ENCODE data around the gene ITGA5. TPM values are rescaled to one million over a fixed set of nuclear protein-coding genes. Genes with fewer than 3 reads are reported as not detected.

ITGA5 gene
- total RNA-seq, 1 donor from 2014 or later: 48.2 TPM

DNA sequence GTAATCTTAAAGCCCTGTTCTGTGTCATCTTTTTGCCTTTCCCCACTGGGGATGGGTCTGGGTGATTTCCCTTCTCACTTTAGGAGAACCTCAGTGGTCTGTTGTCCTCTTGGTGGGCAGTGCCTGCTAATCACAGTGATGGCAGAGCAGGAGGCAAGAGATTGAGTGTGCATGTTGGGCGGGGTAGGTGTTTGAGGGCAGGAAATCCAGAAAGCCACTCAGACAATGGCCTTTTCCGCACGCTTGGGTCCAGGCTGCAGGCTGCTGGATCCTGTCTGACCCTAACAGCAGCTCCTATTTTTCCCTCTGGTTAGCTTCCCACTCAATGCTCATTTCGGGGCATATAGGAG, 13.7 kb upstream of the ITGA5 start:
- no peak for DNase-seq (ENCODE audit: low spot score)
- intact Hi-C loops (cut with DNase I): no loop called here

DNA sequence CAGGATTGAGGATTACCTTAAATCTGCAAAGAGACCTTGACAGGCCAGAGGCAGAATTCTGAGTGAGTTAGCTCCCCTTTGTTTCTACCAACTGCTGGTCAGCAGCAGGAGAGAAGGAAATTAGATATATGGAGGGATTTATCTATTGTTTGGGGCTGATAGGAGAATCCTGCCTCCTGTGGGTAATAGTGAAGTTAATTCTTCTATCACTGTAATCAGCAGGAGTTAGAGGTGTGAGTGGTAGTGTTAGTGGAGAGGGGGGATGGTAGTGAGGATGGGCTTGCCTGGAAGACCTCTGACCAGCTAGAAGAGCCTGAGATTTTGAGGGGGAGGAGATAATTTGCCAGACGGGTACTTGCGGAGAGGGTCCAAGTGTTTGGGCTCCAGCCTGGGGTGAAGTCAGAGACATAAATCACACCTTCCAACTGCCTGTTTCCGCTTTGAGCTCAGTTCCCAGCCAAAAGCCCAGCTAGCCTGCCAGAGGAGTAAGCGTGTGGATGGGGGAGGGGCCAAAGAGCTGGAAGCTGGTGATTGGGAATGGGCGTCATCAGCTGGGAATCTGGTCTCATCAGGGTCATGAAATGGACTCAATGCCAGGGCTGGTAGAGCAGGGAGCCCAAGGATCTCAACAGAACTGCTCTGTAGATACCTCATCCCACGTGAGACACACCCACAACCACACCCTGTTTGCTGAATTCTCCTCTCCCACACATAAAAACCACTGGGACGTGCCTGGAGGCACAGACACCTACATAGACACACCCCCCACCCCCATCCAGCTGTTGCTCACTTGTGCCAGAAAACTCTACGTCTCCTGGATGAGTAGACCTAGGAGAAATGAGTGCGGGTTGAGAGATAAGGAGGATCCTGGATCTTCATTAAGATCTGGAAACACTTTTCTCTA, 13.1 kb upstream of the ITGA5 start:
- intact Hi-C loops (cut with DNase I): no loop called here
- DNase-seq (ENCODE audit: low spot score): peak; percentile 86

DNA sequence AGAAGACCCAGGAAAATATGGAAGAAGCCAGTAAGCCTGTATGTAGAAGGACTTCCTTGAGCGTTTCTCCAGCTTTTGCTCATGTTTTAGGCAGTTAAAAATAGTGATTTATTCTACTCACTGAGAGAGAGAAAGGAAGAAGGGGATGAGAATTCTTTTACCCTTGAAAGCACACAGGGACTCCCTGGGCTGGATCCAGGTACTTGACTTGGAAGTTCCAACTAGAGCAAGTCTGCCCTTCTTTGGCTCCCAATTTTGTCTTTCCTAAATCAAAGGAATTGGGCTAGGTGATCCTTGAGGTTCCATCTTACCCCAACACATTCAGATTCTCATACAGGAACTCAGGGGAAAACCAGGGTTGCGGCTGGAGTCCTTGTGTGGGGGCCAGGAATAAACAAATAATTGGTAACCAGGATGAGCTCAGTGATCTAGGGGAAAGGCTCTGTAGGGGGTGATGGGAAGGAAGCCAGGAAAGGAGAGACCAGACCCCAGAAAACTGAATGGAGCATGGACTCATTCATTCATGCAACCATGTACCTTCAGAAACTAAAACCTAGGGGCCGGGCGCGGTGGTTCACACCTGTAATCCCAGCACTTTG, 11.5 kb upstream of the ITGA5 start:
- intact Hi-C loops (cut with DNase I): no loop called here
- DNase-seq (ENCODE audit: low spot score): no peak

DNA sequence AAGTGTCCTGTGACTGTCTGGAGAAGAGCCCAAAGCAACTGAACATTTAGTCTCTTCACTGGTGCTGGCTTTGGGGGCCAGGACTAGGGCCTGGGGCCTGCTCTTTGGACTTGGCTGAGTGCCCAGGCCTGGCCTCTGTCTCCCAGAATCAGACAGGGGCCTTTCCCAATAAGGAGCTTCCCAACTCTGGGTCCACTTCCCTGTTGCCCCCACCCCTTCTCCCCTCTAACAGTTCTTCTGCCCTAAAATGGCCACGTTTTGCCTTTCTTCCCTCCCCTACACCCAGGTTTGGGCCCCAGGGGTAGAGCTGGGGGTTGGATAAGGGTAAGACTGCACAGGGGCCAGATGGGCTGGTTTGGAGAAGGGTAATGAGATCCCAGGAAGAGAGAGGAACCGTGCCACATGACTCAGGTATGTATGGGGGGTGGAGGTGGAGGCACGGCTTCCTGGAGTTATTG, 10.0 kb upstream of the ITGA5 start:
- intact Hi-C loops (cut with DNase I): no loop called here
- DNase-seq (ENCODE audit: low spot score): no peak

DNA sequence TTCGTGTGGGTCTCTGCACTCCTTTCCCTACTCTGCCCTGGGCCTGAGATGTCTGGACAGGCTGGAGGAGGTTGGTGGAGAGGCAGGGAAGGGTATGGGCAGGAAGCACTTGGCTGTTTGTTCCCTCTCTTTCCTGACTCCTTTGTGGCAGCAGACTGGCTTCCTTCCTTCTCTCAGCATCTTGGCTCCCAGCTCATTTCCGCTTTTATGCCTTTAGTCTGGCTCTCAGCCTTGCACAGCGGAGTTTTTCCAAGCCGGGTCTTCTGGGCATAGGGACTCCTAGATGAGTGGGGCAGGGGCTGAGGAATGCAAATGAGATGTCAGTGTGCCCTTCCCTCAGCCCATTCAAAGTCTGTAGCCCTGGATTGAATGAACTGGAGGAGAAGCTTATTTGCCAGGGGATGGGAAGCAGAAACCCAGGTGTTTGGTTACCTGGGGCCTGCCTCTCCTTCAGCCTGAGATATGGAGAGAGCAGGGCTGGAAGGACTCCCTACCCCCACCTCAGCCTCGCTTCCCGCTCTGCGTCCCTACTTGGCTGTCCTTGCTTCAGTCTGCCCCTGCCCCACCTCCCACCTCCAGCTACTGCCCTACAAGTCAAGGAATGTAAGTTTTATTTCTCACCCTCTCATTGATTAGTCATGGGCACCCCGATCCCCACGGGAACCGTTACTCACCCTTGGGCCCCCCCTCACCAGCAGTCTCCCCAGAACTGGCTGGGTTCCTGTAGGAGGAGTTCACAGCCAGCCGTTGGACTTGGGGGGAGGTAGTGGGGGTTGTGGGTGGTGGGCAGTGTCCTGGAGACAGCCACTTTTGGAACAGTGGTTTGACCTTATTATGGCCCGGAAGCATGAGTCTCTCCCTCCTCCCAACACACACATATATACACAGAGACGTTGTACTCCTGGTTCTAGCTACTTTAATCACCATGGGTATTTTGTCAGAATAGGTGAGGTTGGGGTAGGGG, 9.3 kb upstream of the ITGA5 start:
- intact Hi-C loops (cut with DNase I): no loop called here
- no peak for DNase-seq (ENCODE audit: low spot score)

DNA sequence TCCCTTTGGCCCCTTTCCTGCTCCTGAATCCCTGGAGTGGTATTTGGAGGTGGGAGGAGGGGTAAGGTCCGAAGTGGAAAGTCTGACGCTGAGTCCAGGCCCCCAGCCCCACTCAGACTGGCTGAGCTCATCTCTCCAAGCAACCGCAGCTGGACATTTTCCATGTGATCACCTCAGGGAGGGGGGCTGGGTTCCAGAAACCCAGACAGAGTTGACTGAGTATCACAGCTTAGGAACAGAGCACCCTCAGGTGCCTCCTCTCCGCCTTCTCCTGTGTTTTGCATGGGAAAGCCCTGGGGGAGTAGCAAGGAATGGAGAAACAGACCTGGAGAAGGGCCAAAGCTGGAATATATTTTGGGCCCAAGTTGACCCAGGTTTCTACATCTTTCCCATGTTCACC, 8.0 kb upstream of the ITGA5 start:
- intact Hi-C loops (cut with DNase I): no loop called here

DNA sequence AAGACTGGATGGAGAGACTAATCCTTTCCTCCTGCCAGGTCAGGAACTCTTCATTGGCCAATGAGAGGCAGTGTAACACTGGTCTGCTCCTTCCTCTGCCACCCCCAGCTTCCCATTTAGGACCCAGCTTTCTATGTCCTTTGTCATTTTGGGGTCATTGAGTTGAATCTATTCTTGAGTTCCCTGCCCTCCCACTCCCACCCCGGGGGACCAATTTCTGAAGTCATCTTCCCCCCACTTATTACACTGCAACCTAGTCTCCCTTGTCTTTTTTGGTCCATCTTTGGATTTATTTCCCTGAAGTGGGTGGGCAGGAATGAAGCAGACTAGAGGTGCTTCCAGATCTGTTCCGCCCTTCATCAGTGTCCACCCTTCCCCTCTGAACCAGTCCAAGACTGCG, 7.6 kb upstream of the ITGA5 start:
- intact Hi-C loops (cut with DNase I): no loop called here
- DNase-seq (ENCODE audit: low spot score): no peak

More for the DNA sequence above, 8.0 kb upstream of the ITGA5 start:
- no peak for DNase-seq (ENCODE audit: low spot score)

DNA sequence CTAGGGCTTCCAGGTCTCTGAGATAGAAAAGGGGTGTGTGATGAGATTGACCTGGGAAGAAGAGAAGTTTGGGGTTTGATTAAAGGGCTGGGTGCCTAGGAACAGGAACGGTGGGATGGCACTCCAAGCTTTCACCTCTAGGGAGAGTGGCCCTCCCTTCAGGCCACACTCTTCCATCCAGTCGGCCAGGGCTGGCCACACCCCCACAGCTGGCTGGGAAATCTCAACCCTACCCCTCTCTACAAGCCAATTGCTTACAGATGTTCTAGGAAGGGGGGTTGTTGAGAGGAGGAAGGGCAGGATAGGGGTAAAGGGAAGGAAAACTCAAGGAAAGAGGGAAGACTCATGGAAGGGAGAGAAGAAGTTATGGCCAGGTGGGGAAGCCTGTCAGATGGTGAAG, 6.6 kb upstream of the ITGA5 start:
- intact Hi-C loops (cut with DNase I): no loop called here
- DNase-seq (ENCODE audit: low spot score): no peak

DNA sequence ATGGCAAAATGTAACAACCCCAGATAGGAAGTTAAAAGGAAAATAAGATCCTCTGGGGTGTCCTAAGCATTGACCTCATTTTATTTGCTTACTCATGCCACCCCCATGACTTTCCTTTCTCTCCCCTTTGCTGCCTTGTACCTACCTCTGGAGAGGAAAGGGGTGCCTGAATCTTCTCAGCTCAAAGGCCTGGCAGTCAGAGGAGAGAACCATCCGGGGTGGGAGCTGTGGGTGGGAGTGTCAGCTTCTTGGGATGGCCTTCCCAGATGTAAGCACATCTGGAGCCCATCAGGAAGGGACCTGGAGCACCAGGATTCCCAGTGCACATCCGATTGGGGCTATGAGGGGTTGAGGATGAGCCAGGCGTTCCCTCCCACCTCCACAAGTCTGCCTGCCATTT, 5.2 kb upstream of the ITGA5 start:
- DNase-seq (ENCODE audit: low spot score): no peak
- intact Hi-C loops (cut with DNase I): no loop called here

DNA sequence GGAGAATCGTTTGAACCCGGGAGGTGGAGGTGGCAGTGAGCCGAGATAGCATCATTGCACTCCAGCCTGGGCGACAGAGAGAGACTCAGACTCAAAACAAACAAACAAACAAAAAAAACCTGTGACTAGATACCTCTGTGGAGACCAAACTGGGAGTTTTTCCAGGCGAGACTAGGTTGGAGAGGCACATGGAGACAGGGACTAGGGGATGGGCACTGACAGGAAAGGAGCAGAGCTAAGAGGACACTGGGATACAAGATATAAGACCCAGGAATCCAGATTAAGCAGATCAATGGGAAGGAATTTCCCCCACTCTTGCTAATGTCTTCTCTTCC, 4.7 kb upstream of the ITGA5 start:
- no peak for DNase-seq (ENCODE audit: low spot score)
- intact Hi-C loops (cut with DNase I): no loop called here

DNA sequence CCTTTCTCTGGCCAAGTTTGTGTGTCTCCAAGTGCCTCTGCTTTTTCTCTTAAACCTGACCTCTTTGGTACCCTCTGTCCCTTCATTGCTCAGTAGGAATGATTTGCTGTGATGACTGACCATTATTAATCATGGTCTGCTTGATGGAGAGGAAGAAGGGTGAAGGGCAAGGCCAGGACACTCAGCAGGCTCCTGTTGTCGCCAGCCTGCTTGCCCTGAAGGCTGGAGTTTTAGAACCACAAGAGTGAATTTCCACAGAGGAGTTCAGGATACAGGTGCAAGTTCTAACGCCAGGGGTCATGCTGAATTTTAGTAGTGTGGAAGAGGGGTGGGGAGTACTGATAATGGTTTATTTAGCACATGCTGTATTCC, 2.8 kb upstream of the ITGA5 start:
- intact Hi-C loops (cut with DNase I): no loop called here
- DNase-seq (ENCODE audit: low spot score): no peak

DNA sequence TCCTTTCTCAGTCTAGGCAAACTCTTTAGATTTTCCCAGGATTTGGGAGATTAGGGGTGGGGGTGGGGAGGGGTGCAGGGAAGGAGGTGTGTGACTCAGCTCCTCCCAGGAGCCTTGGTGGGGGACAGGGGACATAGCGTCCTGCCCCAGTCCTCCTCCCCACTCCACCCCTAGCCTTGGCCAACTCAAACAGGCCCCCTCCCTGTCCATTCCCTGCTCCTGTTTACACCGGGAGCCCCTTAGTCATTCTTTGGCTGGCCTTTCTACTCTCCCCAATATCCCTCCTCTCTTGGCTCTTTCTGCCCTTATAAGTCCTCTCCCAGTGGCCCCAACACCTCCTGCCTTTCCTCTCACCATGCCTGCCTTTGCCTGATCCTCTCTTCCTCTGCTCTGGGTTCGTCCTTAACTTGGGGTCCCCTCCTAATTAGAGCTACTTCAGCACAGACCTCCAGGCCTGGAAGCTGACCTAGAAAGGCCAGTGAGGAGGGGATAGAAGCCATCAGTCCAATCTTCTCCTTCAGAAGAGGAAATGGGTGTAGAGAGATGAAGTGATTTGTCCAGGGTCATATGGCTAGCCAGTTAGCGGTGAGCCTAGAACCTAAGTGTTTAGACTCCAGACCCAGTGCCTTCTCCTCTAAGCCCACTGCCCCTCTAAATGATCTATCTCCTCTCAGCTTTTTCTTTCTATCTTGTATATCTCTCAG, 2.3 kb upstream of the ITGA5 start:
- intact Hi-C loops (cut with DNase I): no loop called here
- DNase-seq (ENCODE audit: low spot score): no peak

DNA sequence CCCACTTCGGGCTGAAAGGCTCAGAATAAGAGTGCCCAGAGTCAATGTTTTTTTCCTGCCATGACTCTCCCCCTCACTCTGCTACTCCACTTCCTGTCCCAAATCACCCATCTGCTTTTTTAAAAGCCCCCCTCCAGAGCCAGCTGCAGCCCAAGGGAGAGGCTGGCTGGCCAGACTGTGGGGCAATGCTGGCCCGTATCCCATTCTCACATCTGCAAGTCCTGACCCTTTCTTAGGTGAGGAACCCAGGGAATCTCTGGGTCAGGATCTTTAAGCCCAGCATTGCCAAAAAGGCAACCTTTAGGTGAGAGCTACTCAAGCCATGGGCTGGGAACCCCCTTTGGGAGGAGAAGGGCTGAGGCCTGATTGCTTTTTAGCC, 1.7 kb upstream of the ITGA5 start:
- no peak for DNase-seq (ENCODE audit: low spot score)
- intact Hi-C loops (cut with DNase I): no loop called here

DNA sequence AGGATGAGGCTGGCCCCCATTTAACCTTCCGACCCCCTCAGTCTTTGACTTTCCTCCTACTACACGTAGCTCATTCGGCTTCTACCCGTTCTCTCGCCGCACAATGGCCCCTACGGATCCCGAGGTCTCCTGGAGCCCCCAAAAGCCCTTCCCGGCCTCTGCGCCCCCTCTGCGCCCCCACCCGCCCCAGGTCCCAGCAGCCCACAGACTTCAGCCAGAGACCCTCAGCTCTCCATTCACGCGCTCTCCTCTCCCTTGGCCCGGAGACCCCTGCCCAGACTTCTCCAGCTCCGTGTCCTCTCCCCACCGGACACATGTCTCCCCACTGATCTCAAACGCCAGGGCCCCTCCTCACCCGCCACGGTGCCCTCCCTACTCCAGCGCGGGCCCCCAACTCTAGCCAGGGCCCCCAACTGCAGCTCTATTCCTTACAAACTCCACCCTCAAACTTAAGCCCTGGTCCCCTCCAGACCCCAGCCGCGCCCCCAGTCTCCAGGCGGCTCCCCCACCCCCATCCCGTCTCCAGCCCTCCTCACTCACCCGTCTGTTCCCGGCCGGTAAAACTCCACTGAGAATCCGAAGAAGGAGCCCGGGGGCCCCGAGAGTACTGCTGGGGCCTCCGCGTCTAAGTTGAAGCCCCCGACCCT, 502 bp downstream of the ITGA5 start:
- DNase-seq (ENCODE audit: low spot score): no peak

DNA sequence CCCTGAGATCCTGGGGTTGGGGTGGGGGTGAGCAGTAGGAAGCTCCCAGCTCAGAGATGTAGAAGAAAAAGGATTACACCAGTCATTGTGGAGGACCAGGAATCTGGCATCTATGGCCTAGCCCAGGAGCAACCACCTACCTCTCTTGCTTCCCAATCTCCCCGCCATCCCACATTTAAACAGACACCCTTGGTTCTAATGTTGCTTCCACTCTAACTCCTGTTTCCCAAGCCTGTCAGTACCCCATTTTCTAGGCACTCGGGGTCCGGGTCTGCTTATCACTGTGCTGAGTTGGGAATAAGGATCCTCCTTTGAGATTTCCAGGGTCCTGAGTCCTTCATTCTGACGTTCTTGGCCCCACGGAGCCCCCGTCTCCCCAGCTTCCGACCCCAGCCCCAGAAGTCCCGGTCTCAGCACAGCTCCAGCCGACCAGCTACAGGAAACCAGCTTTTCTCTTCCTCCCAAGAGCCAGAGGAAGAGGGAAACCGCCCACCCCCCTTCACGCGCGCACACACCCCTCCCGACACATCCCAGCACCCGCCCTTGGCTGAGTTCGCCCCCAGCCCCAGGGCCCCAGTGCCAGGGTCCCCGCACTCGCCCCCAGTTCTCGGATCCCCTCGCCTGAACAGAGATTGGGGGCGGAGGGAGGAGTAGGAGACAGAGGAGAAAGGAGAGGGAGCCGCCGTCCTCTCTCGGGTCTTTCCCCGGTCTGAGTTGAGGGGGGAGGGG, 1.2 kb downstream of the ITGA5 start:
- no peak for DNase-seq (ENCODE audit: low spot score)
- intact Hi-C loops (cut with DNase I): no loop called here

More for the DNA sequence above, 502 bp downstream of the ITGA5 start:
- intact Hi-C loops (cut with DNase I): no loop called here

DNA sequence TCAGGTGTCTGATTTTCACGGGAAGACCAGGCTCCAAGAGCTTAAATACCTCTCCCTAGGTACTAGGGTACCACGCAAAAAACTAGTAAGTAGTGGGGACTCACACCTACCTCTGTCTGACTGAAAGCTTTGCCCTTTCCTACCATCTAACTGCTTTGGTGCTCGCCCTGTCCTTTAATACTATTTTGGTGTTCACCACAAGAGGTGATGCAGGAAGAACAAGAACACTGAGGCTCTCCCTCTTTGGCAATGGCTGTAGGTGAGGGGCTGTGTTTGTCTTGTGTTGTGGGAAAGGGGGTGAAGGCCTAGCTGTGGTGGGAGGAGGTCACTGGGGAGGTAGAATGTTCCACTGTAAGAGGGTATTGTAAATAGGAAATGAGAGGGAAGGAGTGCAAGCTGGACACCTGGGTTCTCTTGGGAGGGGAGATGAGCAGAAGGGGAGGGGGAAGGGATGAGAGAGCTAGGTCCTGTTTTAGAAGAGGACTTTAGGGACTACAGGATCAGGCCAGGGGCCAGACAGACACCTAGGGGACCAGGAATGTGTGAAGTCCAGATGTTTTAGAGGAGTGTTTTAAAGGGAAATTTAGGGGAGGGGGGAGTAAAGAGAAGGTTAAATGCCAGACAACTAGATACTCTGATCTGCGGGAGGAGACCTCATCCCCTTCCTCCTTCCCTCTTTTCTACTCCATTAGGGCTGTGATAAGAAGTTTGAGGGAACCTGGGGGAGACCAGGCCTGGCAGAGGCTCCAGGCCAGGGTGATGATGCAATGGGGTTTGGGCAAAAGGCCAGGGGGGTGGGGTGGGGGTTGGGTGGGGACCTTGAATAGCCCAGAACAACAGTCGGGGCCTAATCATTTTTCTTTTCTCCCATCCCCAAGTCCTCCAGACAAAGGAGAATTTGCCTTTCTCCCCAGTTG, 2.1 kb downstream of the ITGA5 start:
- no peak for DNase-seq (ENCODE audit: low spot score)
- intact Hi-C loops (cut with DNase I): no loop called here

DNA sequence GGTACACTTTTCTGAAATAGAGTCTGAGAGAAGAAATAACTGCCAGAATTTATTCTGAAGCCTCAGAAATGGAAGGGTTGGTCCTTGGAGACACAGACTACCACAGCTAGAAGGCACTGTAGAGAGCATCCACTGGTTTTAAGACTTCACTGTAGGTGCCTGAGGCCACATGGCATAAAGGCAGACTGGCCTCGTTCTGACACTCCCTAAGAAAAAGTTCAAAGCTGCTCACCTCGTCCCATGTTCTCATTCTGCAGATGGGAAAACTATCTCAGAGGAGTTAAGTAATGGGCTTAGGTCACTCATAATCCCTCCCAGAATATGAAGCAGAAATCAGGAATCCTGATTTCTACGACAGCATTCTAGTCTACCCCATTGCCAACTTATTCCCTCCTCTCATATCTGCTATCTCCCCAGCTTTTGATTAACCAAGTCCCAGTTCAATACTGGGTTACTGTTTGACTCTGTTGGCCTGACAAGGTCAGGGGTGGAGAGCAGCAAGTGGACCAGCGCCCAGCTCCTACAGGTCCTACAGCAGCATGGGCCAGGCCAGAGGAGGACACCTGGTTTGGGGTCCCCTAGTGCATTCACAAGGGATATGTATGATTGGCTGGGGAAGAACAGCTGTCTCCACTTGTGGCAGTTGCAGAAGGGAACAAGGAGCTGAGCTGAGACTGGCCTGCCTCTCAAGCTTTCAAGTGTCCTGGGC, 3.7 kb downstream of the ITGA5 start:
- no peak for DNase-seq (ENCODE audit: low spot score)

More for the DNA sequence above, 3.7 kb downstream of the ITGA5 start:
- intact Hi-C loops (cut with DNase I): no loop called here

All from cardiac septum (tissue), 1 donor.